CD14-positive monocyte (primary cell): ENCODE data around the gene ATRN. TPM values are rescaled to one million over a fixed set of nuclear protein-coding genes. Genes with fewer than 3 reads are reported as not detected.

ENCODE experiments used
- DNase-seq, 3 donors: peaks; one replicate each; pipeline ENCODE4 v3.0.0-alpha.2; 2011 to 2022
- H2AFZ ChIP-seq: 2 replicates; pipeline ENCODE4 v1.6.0; 2012; ENCODE audit warnings: mild to moderate bottlenecking, low read depth, low read length, inconsistent platforms; ENCODE audit not compliant: insufficient read depth, poor library complexity, severe bottlenecking
- H3K27ac ChIP-seq, 2 donors: 1 replicate in 1 of 2; 2 replicates in 1 of 2; pipeline ENCODE4 v1.5.1; 2012 to 2013; ENCODE audit warnings: low read length in 2 of 2, control low read depth in 1 of 2, inconsistent platforms in 1 of 2, low read depth in 1 of 2, mild to moderate bottlenecking in 1 of 2
- H3K27me3 ChIP-seq, 2 donors: one replicate each; pipeline versions ENCODE4 v1.6.0 to v1.6.1; 2011 to 2013; ENCODE audit warnings: low read length in 2 of 2; ENCODE audit not compliant: control insufficient read depth in 2 of 2, insufficient read depth in 2 of 2
- H3K36me3 ChIP-seq, 2 donors: replicated peaks in 1 of 2; 1 replicate in 1 of 2; 2 replicates in 1 of 2; pipeline versions ENCODE4 v1.5.1 to v1.6.1; 2012 to 2013; ENCODE audit warnings: low read length in 2 of 2, control low read depth in 1 of 2, inconsistent platforms in 1 of 2, mild to moderate bottlenecking in 1 of 2; ENCODE audit not compliant: insufficient read depth in 2 of 2, control insufficient read depth in 1 of 2
- H3K4me1 ChIP-seq, 2 donors: 1 replicate in 1 of 2; 2 replicates in 1 of 2; pipeline versions ENCODE4 v1.5.1 to v1.6.1; 2012 to 2013; ENCODE audit warnings: low read length in 2 of 2, control low read depth in 1 of 2, inconsistent platforms in 1 of 2, mild to moderate bottlenecking in 1 of 2, moderate library complexity in 1 of 2; ENCODE audit not compliant: insufficient read depth in 2 of 2, control insufficient read depth in 1 of 2
- H3K4me2 ChIP-seq: replicated peaks from 2 replicates; pipeline ENCODE3; 2012; ENCODE audit warnings: low read length, moderate library complexity, mild to moderate bottlenecking; ENCODE audit not compliant: poor library complexity, severe bottlenecking; ENCODE audit errors: extremely low read depth
- H3K4me3 ChIP-seq, 3 experiments: fragments of 200-600 bp in 1 of 3; sonication (generic) in 1 of 3; replicated peaks in 1 of 3; 1 replicate in 2 of 3; 2 replicates in 1 of 3; pipeline ENCODE4 v1.5.1; 2011 to 2013; ENCODE audit warnings: low read length in 3 of 3, mild to moderate bottlenecking in 3 of 3, control low read depth in 2 of 3, low read depth in 2 of 3, inconsistent platforms in 1 of 3, moderate library complexity in 1 of 3
- H3K79me2 ChIP-seq: 2 replicates; pipeline ENCODE4 v1.6.0; 2012; ENCODE audit warnings: mild to moderate bottlenecking, control low read depth, inconsistent platforms, low read length, moderate library complexity; ENCODE audit not compliant: insufficient read depth
- H3K9ac ChIP-seq: 2 replicates; pipeline ENCODE4 v1.6.0; 2017; ENCODE audit warnings: low read length, mild to moderate bottlenecking; ENCODE audit not compliant: insufficient read depth, poor library complexity, severe bottlenecking
- H3K9me3 ChIP-seq, 2 donors: replicated peaks in 1 of 2; 1 replicate in 1 of 2; 2 replicates in 1 of 2; pipeline versions ENCODE4 v1.5.1 to v1.6.1; 2012 to 2013; ENCODE audit warnings: low read length in 2 of 2, control low read depth in 1 of 2; ENCODE audit not compliant: control insufficient read depth in 1 of 2, insufficient read depth in 1 of 2
- H4K20me1 ChIP-seq: 2 replicates; pipeline ENCODE4 v1.6.0; 2012; ENCODE audit warnings: mild to moderate bottlenecking, low read length, control low read depth, moderate library complexity; ENCODE audit not compliant: insufficient read depth
- H3K27ac Mint-ChIP-seq, 7 donors: one replicate each; pipeline ENCODE4 v1.8.0; 2020; ENCODE audit warnings: mild to moderate bottlenecking in 7 of 7, mixed read lengths in 7 of 7, moderate library complexity in 6 of 7, inconsistent platforms in 2 of 7
- H3K27me3 Mint-ChIP-seq, 3 donors: one replicate each; pipeline ENCODE4 v1.8.0; 2021 to 2022; ENCODE audit warnings: low read depth in 3 of 3, mild to moderate bottlenecking in 3 of 3, mixed read lengths in 3 of 3, moderate library complexity in 3 of 3, inconsistent platforms in 1 of 3
- H3K36me3 Mint-ChIP-seq, 2 donors: one replicate each; pipeline ENCODE4 v1.8.0; 2020; ENCODE audit warnings: mixed read lengths in 2 of 2, inconsistent platforms in 1 of 2, mild to moderate bottlenecking in 1 of 2
- H3K4me1 Mint-ChIP-seq: one replicate; pipeline ENCODE4 v1.8.0; 2020; ENCODE audit warnings: mild to moderate bottlenecking, mixed read lengths
- H3K4me3 Mint-ChIP-seq, 2 donors: one replicate each; pipeline ENCODE4 v1.8.0; 2020; ENCODE audit warnings: mild to moderate bottlenecking in 2 of 2, mixed read lengths in 2 of 2, moderate library complexity in 1 of 2
- H3K9me3 Mint-ChIP-seq, 7 donors: one replicate each; pipeline ENCODE4 v1.8.0; 2020 to 2022; ENCODE audit warnings: mixed read lengths in 7 of 7, mild to moderate bottlenecking in 6 of 7, moderate library complexity in 6 of 7, inconsistent platforms in 2 of 7
- CTCF ChIP-seq: fragments of 200-600 bp; IDR thresholded peaks from one replicate; pipeline ENCODE4 v1.8.0; 2022; ENCODE audit warnings: antibody characterized with exemption, mild to moderate bottlenecking
- WGBS: methylation state at CpG from one replicate; pipeline ENCODE4 v1.1.5; 2013; ENCODE audit warnings: missing lambda C conversion rate; ENCODE audit not compliant: insufficient coverage; 5-methylcytosine and 5-hydroxymethylcytosine counted together
- intact Hi-C, 2 donors: fragments of 100-400 bp; cut with micrococcal nuclease; formaldehyde crosslinking; loops; one replicate each; pipeline versions ENCODE4 v1.15.0 to v1.15.1; 2023
- polyA plus RNA-seq, 3 donors: library from polyadenylated mRNA; depleted of rRNA in 1 of 3; unstranded in 2 of 3; stranded (reverse) in 1 of 3; fragments of 300-500 nt in 2 of 3; fragments of >200 nt in 1 of 3; fragmentation: Illumina TruSeq in 2 of 3; gene quantifications; 1 replicate in 2 of 3; 2 replicates in 1 of 3; pipeline ENCODE4 v1.2.3, GENCODE V29; 2012 to 2021

ATRN gene
- polyA plus RNA-seq, 3 donors: 10.2 to 17.4 (median 11.5) TPM

GRCh38 chr20:3560578-3560977 lies 89.8 kb downstream of the ATRN start:
- Mint-ChIP-seq H3K9me3 (no peaks in the 10 kb centered on the region), H3K36me3 (peaks cover 23 to 24% of the 10 kb centered on the region in 2 donors), H3K27ac (no peak overlapping the region), H3K4me1 (peaks cover 35% of the 10 kb centered on the region), H3K4me3 (no peak overlapping the region), H3K27me3 (peaks cover 0 to 1% (median 0%) of the 10 kb centered on the region in 3 donors)
- Histone ChIP-seq H3K9ac (no peak overlapping the region), H3K27ac (no peak overlapping the region), H3K4me1 (peaks cover 26 to 43% of the 10 kb centered on the region in 2 donors), H3K4me3 (no peak overlapping the region), H2AFZ (no peak overlapping the region), H4K20me1 (no peaks in the 10 kb centered on the region), H3K9me3 (no peaks in the 10 kb centered on the region), H3K79me2 (peaks cover 3% of the 10 kb centered on the region), H3K27me3 (no peaks in the 10 kb centered on the region), H3K4me2 (no peak overlapping the region), H3K36me3 (peaks cover 12 to 48% of the 10 kb centered on the region in 2 donors)
- intact Hi-C loops: no loop called here
- no CpG with 5 or more reads among the region's 1 CpG for WGBS
- no peak for DNase-seq
- TF ChIP-seq CTCF: no peak

GRCh38 chr20:3563133-3563532 lies 92.3 kb downstream of the ATRN start:
- H3K4me3 Mint-ChIP-seq: no peak overlapping the region
- H2AFZ ChIP-seq: no peak overlapping the region
- peaks cover 9 to 20% of the 10 kb centered on the region in 2 donors for H3K4me1 ChIP-seq
- no peak overlapping the region for H3K9ac ChIP-seq
- intact Hi-C loops: no loop called here
- no peaks in the 10 kb centered on the region for H3K9me3 Mint-ChIP-seq
- H3K27me3 ChIP-seq: no peaks in the 10 kb centered on the region
- TF ChIP-seq CTCF: no peak
- peaks cover 15% of the 10 kb centered on the region for H3K4me1 Mint-ChIP-seq
- H3K4me3 ChIP-seq: no peak overlapping the region
- WGBS: no CpG with 5 or more reads among the region's 3 CpGs
- H4K20me1 ChIP-seq: no peaks in the 10 kb centered on the region
- peaks cover 3% of the 10 kb centered on the region for H3K79me2 ChIP-seq
- peaks cover 0 to 1% (median 0%) of the 10 kb centered on the region in 3 donors for H3K27me3 Mint-ChIP-seq
- H3K9me3 ChIP-seq: no peaks in the 10 kb centered on the region
- H3K27ac ChIP-seq: no peak overlapping the region
- DNase-seq: no peak
- no peak overlapping the region for H3K4me2 ChIP-seq
- H3K36me3 Mint-ChIP-seq: peaks cover 40 to 46% of the 10 kb centered on the region in 2 donors
- peaks cover 29 to 73% of the 10 kb centered on the region in 2 donors for H3K36me3 ChIP-seq
- H3K27ac Mint-ChIP-seq: no peak overlapping the region
